ENCODE results near the gene TLL2. TPM values are rescaled to one million over a fixed set of nuclear protein-coding genes. Genes with fewer than 3 reads are reported as not detected.

TLL2 gene
- total RNA-seq, 1 donor from 2014 or later = 0.13 TPM

- no peak for DNase-seq (ENCODE audit: low read depth, low spot score)
These were observed 91.7 kb downstream of the TLL2 start for GRCh38 chr10:96421995-96422394.

- DNase-seq (ENCODE audit: low read depth, low spot score) = no peak
These were observed 93.3 kb downstream of the TLL2 start for GRCh38 chr10:96420228-96421009.

GRCh38 chr10:96419351-96419750 lies 94.4 kb downstream of the TLL2 start:
- no peak for DNase-seq (ENCODE audit: low read depth, low spot score)

- no peak for DNase-seq (ENCODE audit: low read depth, low spot score)
These were observed 95.1 kb downstream of the TLL2 start for GRCh38 chr10:96418582-96418981.

GRCh38 chr10:96417441-96417840 lies 96.3 kb downstream of the TLL2 start:
- DNase-seq (ENCODE audit: low read depth, low spot score) = no peak

- DNase-seq (ENCODE audit: low read depth, low spot score) = no peak
These were observed 97.1 kb downstream of the TLL2 start for GRCh38 chr10:96416643-96417042.

GRCh38 chr10:96415891-96416554 lies 97.7 kb downstream of the TLL2 start:
- DNase-seq (ENCODE audit: low read depth, low spot score) = no peak

- DNase-seq (ENCODE audit: low read depth, low spot score) = no peak
These were observed 98.4 kb downstream of the TLL2 start for GRCh38 chr10:96415150-96415890.

- no peak for DNase-seq (ENCODE audit: low read depth, low spot score)
These were observed 99.4 kb downstream of the TLL2 start for GRCh38 chr10:96414303-96414702.

- DNase-seq (ENCODE audit: low read depth, low spot score) = no peak
These were observed 100.5 kb downstream of the TLL2 start for GRCh38 chr10:96413151-96413787.

GRCh38 chr10:96411716-96412320 lies 101.9 kb downstream of the TLL2 start:
- no peak for DNase-seq (ENCODE audit: low read depth, low spot score)

GRCh38 chr10:96410296-96410695 lies 103.4 kb downstream of the TLL2 start:
- no peak for DNase-seq (ENCODE audit: low read depth, low spot score)

GRCh38 chr10:96408201-96408600 lies 105.5 kb downstream of the TLL2 start:
- no peak for DNase-seq (ENCODE audit: low read depth, low spot score)

GRCh38 chr10:96407560-96408069 lies 106.1 kb downstream of the TLL2 start:
- DNase-seq (ENCODE audit: low read depth, low spot score) = no peak

GRCh38 chr10:96406091-96406490 lies 107.6 kb downstream of the TLL2 start:
- DNase-seq (ENCODE audit: low read depth, low spot score) = no peak

GRCh38 chr10:96402417-96403305 lies 111.1 kb downstream of the TLL2 start:
- no peak for DNase-seq (ENCODE audit: low read depth, low spot score)

- DNase-seq (ENCODE audit: low read depth, low spot score) = no peak
These were observed 112.7 kb downstream of the TLL2 start for GRCh38 chr10:96401036-96401435.

GRCh38 chr10:96400465-96400864 lies 113.3 kb downstream of the TLL2 start:
- DNase-seq (ENCODE audit: low read depth, low spot score) = no peak

- no peak for DNase-seq (ENCODE audit: low read depth, low spot score)
These were observed 115.8 kb downstream of the TLL2 start for GRCh38 chr10:96397902-96398301.
